GM12892 (cell line): ENCODE measurements around the gene ETFA.

Source experiments
- POLR2A ChIP-seq: IDR thresholded peaks from 2 replicates; pipeline ENCODE4 v1.6.1; 2011; ENCODE audit warnings: low read depth, low read length, control low read depth
- POLR2AphosphoS5 ChIP-seq: IDR thresholded peaks from 2 replicates; pipeline ENCODE4 v1.6.1; 2011; ENCODE audit warnings: low read depth, low read length, control low read depth

DNA sequence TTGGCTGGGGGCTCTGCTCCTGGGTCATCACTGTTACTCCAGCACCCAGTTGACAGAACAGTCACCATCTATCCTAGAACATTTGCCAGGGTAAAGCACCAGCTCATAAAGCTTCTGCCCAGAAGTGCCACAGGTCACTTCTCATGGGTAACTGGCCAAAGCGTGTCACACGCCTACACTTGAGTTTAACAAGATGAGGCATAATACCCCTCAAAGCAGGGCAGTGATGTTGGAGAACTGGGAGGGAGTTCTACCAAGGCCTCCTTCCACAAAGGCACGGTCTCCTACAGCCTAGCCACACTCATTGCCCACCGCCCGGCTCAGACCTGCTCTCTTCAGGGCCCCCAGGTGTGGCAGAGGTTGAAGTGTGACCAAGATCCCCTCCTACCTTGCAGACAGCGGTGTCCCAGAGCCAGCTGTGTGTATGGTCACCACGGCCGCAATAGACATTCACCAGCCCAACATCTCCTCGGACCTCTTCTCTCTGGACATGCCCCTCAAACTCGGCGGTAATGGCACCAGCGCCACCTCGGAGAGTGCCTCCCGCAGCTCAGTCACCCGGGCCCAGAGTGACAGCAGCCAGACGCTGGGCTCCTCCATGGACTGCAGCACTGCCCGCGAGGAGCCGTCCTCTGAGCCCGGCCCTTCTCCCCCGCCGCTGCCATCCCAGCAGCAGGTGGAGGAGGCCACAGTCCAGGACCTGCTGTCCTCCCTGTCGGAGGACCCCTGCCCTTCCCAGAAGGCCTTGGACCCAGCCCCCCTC lies 107.7 kb downstream of the ETFA start:
- no peak for TF ChIP-seq POLR2A
- TF ChIP-seq POLR2AphosphoS5: no peak
